Measurements from ENCODE around the gene POM121. TPM values are rescaled to one million over a fixed set of nuclear protein-coding genes. Genes with fewer than 3 reads are reported as not detected.
"Not testable (repeated sequence)": the region's sequence is repeated elsewhere in the genome, so short reads cannot be mapped to it uniquely, and the experiment has no call there.

POM121 gene
- total RNA-seq, 2 donors from 2014 or later: 86.1 to 132 TPM

DNA sequence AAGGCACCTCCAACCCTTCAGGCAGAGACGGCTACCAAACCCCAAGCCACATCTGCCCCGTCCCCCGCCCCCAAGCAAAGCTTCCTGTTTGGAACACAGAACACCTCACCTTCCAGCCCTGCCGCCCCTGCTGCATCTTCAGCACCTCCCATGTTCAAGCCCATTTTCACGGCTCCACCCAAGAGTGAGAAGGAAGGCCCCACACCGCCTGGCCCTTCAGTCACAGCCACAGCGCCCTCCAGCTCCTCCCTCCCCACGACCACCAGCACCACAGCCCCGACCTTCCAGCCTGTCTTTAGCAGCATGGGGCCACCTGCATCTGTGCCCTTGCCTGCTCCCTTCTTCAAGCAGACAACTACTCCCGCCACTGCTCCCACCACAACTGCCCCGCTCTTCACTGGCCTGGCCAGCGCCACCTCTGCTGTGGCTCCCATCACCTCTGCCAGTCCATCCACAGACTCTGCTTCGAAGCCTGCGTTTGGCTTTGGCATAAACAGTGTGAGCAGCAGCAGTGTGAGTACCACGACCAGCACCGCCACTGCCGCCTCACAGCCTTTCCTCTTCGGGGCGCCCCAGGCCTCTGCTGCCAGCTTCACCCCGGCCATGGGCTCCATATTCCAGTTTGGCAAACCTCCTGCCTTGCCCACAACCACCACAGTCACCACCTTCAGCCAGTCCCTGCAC, 17.3 kb downstream of the POM121 start:
- not testable (repeated sequence) for H3K27me3 Mint-ChIP-seq, H3K27ac Mint-ChIP-seq, H3K4me1 Mint-ChIP-seq, H3K4me3 Mint-ChIP-seq, H3K9me3 Mint-ChIP-seq
- peaks cover 67% of the 10 kb centered on the region for H3K36me3 Mint-ChIP-seq (ENCODE audit: low read depth)
- peak; percentile 16 for ATAC-seq (replicated peaks)

DNA sequence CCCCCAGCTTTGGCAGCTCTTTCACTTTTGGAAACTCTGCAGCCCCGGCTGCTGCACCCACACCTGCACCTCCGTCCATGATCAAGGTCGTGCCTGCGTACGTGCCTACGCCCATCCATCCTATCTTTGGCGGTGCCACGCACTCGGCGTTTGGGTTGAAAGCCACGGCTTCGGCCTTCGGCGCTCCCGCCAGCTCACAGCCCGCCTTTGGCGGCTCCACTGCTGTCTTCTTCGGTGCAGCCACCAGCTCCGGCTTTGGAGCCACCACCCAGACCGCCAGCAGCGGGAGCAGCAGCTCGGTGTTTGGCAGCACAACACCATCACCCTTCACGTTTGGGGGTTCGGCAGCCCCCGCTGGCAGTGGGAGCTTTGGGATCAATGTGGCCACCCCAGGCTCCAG, 18.1 kb downstream of the POM121 start:
- not testable (repeated sequence) for H3K4me3 Mint-ChIP-seq; H3K27me3 Mint-ChIP-seq; H3K9me3 Mint-ChIP-seq; ATAC-seq (replicated peaks); H3K27ac Mint-ChIP-seq; H3K4me1 Mint-ChIP-seq
- peaks cover 60% of the 10 kb centered on the region for H3K36me3 Mint-ChIP-seq (ENCODE audit: low read depth)

DNA sequence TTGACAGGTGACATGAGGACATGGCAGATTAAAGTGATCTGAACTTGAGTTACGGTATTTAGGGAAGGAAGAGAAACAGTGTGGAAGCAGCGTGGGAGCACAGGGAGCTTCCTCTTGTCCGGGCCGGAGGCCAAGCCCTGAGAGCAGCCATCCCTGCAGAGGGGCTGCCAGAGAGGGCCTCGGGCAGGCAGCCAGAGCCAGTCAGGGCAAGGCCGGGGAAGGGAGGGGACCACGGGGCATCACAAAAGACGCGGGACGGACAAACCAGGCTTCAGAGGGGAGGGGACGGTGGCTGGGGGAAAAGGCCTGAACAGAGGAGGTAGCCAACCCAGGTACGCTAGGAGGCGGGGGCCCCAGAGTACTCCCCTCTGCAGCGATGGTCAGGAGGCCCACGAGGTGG, 20.0 kb downstream of the POM121 start:
- H3K9me3 Mint-ChIP-seq; H3K27me3 Mint-ChIP-seq; H3K4me1 Mint-ChIP-seq; H3K4me3 Mint-ChIP-seq; H3K27ac Mint-ChIP-seq; ATAC-seq (replicated peaks): not testable (repeated sequence)
- peaks cover 59% of the 10 kb centered on the region for H3K36me3 Mint-ChIP-seq (ENCODE audit: low read depth)

DNA sequence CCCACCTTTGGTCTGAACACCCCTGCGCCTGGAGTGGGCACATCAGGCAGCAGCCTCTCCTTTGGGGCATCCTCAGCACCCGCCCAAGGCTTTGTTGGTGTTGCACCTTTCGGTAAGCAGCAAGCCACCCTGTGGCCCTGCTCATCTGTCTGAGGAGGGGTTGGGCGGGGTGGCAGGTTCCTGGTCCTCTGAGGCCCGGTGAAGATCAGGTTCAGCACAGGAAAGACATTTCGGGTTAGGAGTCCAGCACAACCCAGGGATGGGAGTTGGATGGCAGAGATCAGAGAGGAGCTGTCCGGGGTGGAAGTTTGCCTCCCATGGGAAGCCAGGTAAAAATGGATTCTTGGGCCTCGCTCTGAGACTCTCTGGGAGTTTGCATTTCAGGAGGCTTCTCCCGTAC, 20.7 kb downstream of the POM121 start:
- H3K4me1 Mint-ChIP-seq; ATAC-seq (replicated peaks); H3K27me3 Mint-ChIP-seq; H3K9me3 Mint-ChIP-seq; H3K27ac Mint-ChIP-seq; H3K4me3 Mint-ChIP-seq: not testable (repeated sequence)
- peaks cover 59% of the 10 kb centered on the region for H3K36me3 Mint-ChIP-seq (ENCODE audit: low read depth)

GRCh38 chr7:72946130-72946745, 21.3 kb downstream of the POM121 start:
- H3K27ac Mint-ChIP-seq; ATAC-seq (replicated peaks): not testable (repeated sequence)

GRCh38 chr7:72948714-72949113, 23.8 kb downstream of the POM121 start:
- peaks cover 41% of the 10 kb centered on the region for H3K36me3 Mint-ChIP-seq (ENCODE audit: low read depth)
- not testable (repeated sequence) for H3K27me3 Mint-ChIP-seq; H3K27ac Mint-ChIP-seq; ATAC-seq (replicated peaks); H3K9me3 Mint-ChIP-seq; H3K4me1 Mint-ChIP-seq; H3K4me3 Mint-ChIP-seq

More at GRCh38 chr7:72946130-72946745, 21.3 kb downstream of the POM121 start:
- not testable (repeated sequence) for H3K4me1 Mint-ChIP-seq, H3K4me3 Mint-ChIP-seq, H3K27me3 Mint-ChIP-seq, H3K9me3 Mint-ChIP-seq
- H3K36me3 Mint-ChIP-seq (ENCODE audit: low read depth): peaks cover 56% of the 10 kb centered on the region

DNA sequence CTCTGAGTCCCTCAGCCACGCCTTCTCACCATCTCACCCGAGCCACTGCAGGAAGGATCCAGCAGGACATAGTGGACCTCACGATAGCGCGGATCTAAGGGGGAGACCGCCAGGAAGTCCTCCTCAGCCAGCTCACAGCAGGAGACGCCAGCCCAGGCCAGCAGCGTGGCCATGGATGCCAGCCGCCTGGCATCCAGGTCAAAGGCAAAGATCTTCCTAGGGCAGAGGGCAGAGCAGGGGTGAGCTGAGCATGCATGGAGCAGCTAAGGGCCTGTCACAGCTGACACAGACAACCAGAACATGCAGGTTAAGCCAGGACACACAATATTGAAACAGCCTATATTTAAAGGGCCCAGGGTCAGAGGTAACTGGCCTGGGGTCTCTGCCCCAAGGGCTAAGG, 24.4 kb downstream of the POM121 start:
- not testable (repeated sequence) for H3K4me3 Mint-ChIP-seq; H3K9me3 Mint-ChIP-seq; ATAC-seq (replicated peaks); H3K27me3 Mint-ChIP-seq; H3K27ac Mint-ChIP-seq; H3K4me1 Mint-ChIP-seq
- peaks cover 36% of the 10 kb centered on the region for H3K36me3 Mint-ChIP-seq (ENCODE audit: low read depth)

GRCh38 chr7:72949686-72950085, 24.8 kb downstream of the POM121 start:
- H3K9me3 Mint-ChIP-seq; H3K27ac Mint-ChIP-seq; ATAC-seq (replicated peaks); H3K27me3 Mint-ChIP-seq; H3K4me3 Mint-ChIP-seq; H3K4me1 Mint-ChIP-seq: not testable (repeated sequence)
- H3K36me3 Mint-ChIP-seq (ENCODE audit: low read depth): peaks cover 34% of the 10 kb centered on the region

GRCh38 chr7:72950432-72950831, 25.5 kb downstream of the POM121 start:
- not testable (repeated sequence) for ATAC-seq (replicated peaks); H3K27me3 Mint-ChIP-seq; H3K27ac Mint-ChIP-seq; H3K9me3 Mint-ChIP-seq; H3K4me3 Mint-ChIP-seq; H3K4me1 Mint-ChIP-seq
- peaks cover 32% of the 10 kb centered on the region for H3K36me3 Mint-ChIP-seq (ENCODE audit: low read depth)

GRCh38 chr7:72953901-72954562, 29.1 kb downstream of the POM121 start:
- not testable (repeated sequence) for H3K27ac Mint-ChIP-seq; H3K4me1 Mint-ChIP-seq; H3K4me3 Mint-ChIP-seq; H3K9me3 Mint-ChIP-seq; H3K36me3 Mint-ChIP-seq (ENCODE audit: low read depth); H3K27me3 Mint-ChIP-seq
- peak; percentile 66 for ATAC-seq (replicated peaks)

- H3K4me1 Mint-ChIP-seq; H3K27ac Mint-ChIP-seq; H3K27me3 Mint-ChIP-seq; H3K9me3 Mint-ChIP-seq; H3K36me3 Mint-ChIP-seq (ENCODE audit: low read depth): not testable (repeated sequence)
- peak; percentile 95 for ATAC-seq (replicated peaks)
- H3K4me3 Mint-ChIP-seq: peak overlapping the region; percentile 51
Observed at GRCh38 chr7:72954563-72955198, 29.8 kb downstream of the POM121 start.

- not testable (repeated sequence) for H3K27ac Mint-ChIP-seq; H3K4me3 Mint-ChIP-seq; H3K36me3 Mint-ChIP-seq (ENCODE audit: low read depth); H3K27me3 Mint-ChIP-seq; H3K9me3 Mint-ChIP-seq; H3K4me1 Mint-ChIP-seq
- peak; percentile 18 for ATAC-seq (replicated peaks)
Observed at GRCh38 chr7:72960029-72960428, 35.1 kb downstream of the POM121 start.

DNA sequence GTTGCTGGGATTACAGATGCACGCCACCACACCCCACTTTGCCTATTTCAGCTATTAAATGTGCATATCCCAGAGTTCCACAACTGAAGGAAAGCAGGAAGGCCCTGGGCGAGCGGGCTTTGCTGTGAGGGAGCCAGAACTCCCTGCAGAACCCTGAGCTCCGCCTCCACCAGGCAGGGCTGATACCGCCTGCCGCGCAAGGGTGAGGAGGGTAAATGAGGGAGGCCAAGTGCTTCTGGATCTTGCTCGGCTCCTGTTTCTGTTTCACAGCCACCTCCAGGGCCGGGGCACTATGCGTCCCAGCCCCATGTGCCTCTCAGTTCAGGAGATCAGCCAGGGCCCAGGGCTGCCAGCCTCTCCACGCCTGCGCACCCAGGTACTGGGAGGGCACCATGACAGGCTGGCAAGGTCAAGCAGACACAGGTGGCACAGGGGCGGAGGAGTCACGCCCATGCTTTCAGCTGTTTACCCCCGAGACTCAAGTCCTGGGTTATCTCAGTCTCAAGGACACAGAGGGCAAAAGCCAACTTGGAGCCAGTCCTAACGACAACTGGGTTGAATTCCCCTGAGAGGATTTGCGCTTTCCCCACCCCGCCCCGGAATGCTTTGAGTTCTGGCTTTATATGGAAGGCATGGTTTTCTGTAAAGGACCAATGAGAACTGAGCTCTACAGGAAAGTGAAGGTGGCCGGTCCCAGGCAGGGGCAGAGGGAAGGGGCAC, 35.9 kb downstream of the POM121 start:
- H3K27me3 Mint-ChIP-seq; H3K36me3 Mint-ChIP-seq (ENCODE audit: low read depth); H3K27ac Mint-ChIP-seq; ATAC-seq (replicated peaks); H3K4me1 Mint-ChIP-seq; H3K9me3 Mint-ChIP-seq; H3K4me3 Mint-ChIP-seq: not testable (repeated sequence)

- H3K4me3 Mint-ChIP-seq; H3K36me3 Mint-ChIP-seq (ENCODE audit: low read depth); H3K9me3 Mint-ChIP-seq; H3K27ac Mint-ChIP-seq; H3K27me3 Mint-ChIP-seq; H3K4me1 Mint-ChIP-seq; ATAC-seq (replicated peaks): not testable (repeated sequence)
Observed at GRCh38 chr7:72961346-72961650, 36.4 kb downstream of the POM121 start.

DNA sequence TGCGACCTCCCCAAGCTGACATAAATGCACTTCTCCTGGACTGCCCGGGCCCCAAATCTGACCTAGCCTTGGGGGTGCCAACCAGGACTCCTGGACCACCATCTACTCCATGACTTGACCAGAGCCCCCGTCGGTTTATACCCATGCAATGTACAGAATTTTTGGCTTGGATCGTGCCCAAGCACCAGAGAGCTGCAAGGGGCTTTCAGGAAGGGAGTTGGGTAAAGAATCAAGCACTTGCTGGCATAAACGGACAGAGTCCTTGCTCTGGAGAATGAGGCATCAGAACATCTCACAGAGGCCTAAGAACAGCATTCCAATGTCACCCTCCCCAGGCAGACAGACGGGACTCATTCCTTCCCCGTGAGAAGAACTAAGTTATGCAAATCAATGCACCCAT, 38.2 kb downstream of the POM121 start:
- not testable (repeated sequence) for H3K4me1 Mint-ChIP-seq

More for the DNA sequence above, 38.2 kb downstream of the POM121 start:
- not testable (repeated sequence) for H3K4me3 Mint-ChIP-seq; H3K36me3 Mint-ChIP-seq (ENCODE audit: low read depth); H3K27me3 Mint-ChIP-seq; H3K27ac Mint-ChIP-seq; ATAC-seq (replicated peaks); H3K9me3 Mint-ChIP-seq

Measured in activated T-helper 17 cell treated with anti-CD3 and anti-CD28 coated beads, Interleukin-2, amount 50 U/mL, for 72 hours (primary cell).